H1 (cell line): Measurements from ENCODE around the gene ADARB2. TPM values are rescaled to one million over a fixed set of nuclear protein-coding genes. Genes with fewer than 3 reads are reported as not detected.

Experiments used
- CTCF ChIA-PET: fragments of 300-600 bp; sonication (Branson Sonifier 250); formaldehyde crosslinking; loops from one replicate; lab custom pipeline; 2021; ENCODE audit not compliant: partially characterized antibody; lab: Charles Lee
- POLR2A ChIA-PET: fragments of 300-600 bp; sonication (Branson Sonifier 250); formaldehyde crosslinking; loops from one replicate; lab custom pipeline; 2021; ENCODE audit warnings: inconsistent platforms; ENCODE audit not compliant: partially characterized antibody; lab: Charles Lee
- DNase-seq, 2 experiments: peaks; one replicate each; pipeline versions ENCODE4 v3.0.0 to v3.0.0-alpha.2; 2010 to 2022; ENCODE audit warnings: low spot score in 2 of 2, low read depth in 1 of 2, mixed read lengths in 1 of 2
- FAIRE-seq: peaks from 2 replicates; lab custom pipeline; 2011; peaks lifted over from hg19 to GRCh38; lab: Jason Lieb, UNC
- H2AFZ ChIP-seq: 2 replicates; pipeline ENCODE4 v1.8.1; 2012; ENCODE audit warnings: low read length, inconsistent platforms
- H2AK5ac ChIP-seq: 2 replicates; pipeline ENCODE4 v1.6.1; 2013; ENCODE audit warnings: low read depth, low read length
- H2BK120ac ChIP-seq: replicated peaks from 2 replicates; pipeline ENCODE3; 2013; ENCODE audit warnings: low read depth, low read length, inconsistent platforms
- H2BK12ac ChIP-seq: 2 replicates; pipeline ENCODE4 v1.6.1; 2013; ENCODE audit warnings: low read depth, low read length
- H2BK15ac ChIP-seq: 2 replicates; pipeline ENCODE4 v1.6.1; 2013; ENCODE audit warnings: low read length
- H2BK20ac ChIP-seq: 2 replicates; pipeline ENCODE4 v1.6.1; 2013; ENCODE audit warnings: low read length
- H2BK5ac ChIP-seq: 2 replicates; pipeline ENCODE4 v1.6.1; 2013; ENCODE audit warnings: low read depth, low read length
- H3K14ac ChIP-seq: 2 replicates; pipeline ENCODE4 v1.6.1; 2013; ENCODE audit warnings: inconsistent platforms; ENCODE audit not compliant: insufficient read length
- H3K18ac ChIP-seq: 2 replicates; pipeline ENCODE4 v1.6.1; 2013; ENCODE audit warnings: low read length; ENCODE audit errors: extremely low read depth
- H3K23ac ChIP-seq: 2 replicates; pipeline ENCODE4 v1.6.1; 2013; ENCODE audit warnings: inconsistent platforms; ENCODE audit not compliant: insufficient read length
- H3K23me2 ChIP-seq: 2 replicates; pipeline ENCODE4 v1.6.1; 2013; ENCODE audit warnings: low read depth, low read length
- H3K27ac ChIP-seq: 2 replicates; pipeline ENCODE4 v1.6.1; 2011; ENCODE audit warnings: low read depth, low read length, inconsistent platforms
- H3K27me3 ChIP-seq, 4 experiments: replicated peaks in 1 of 4; 1 replicate in 1 of 4; 2 replicates in 3 of 4; pipeline versions ENCODE4 v1.6.1 to v1.8.1; 2011 to 2013; ENCODE audit warnings: low read length in 3 of 4, mild to moderate bottlenecking in 3 of 4, inconsistent platforms in 2 of 4, mixed read lengths in 2 of 4, moderate library complexity in 1 of 4; ENCODE audit not compliant: control insufficient read depth in 3 of 4, insufficient read depth in 3 of 4; ENCODE audit errors: extremely low read depth in 1 of 4
- H3K36me3 ChIP-seq, 4 experiments: 2 replicates each; pipeline versions ENCODE4 v1.6.1 to v1.8.1; 2011 to 2013; ENCODE audit warnings: mild to moderate bottlenecking in 4 of 4, low read length in 3 of 4, moderate library complexity in 2 of 4, control low read depth in 1 of 4, inconsistent platforms in 1 of 4; ENCODE audit not compliant: insufficient read depth in 4 of 4, control insufficient read depth in 2 of 4
- H3K4ac ChIP-seq: replicated peaks from 2 replicates; pipeline ENCODE3; 2013; ENCODE audit warnings: low read length, low read depth, mixed read lengths, inconsistent platforms; ENCODE audit not compliant: insufficient read length
- H3K4me1 ChIP-seq, 4 experiments: replicated peaks in 1 of 4; 1 replicate in 1 of 4; 2 replicates in 3 of 4; pipeline versions ENCODE4 v1.6.1 to v1.8.1; 2011 to 2013; ENCODE audit warnings: low read length in 3 of 4, inconsistent platforms in 2 of 4, mixed read lengths in 1 of 4; ENCODE audit not compliant: insufficient read depth in 4 of 4, control insufficient read depth in 3 of 4
- H3K4me2 ChIP-seq, 2 experiments: 2 replicates each; pipeline versions ENCODE4 v1.6.1 to v1.8.1; 2011 to 2013; ENCODE audit warnings: low read depth in 2 of 2, low read length in 2 of 2, control low read depth in 1 of 2, inconsistent platforms in 1 of 2, mild to moderate bottlenecking in 1 of 2; ENCODE audit not compliant: insufficient read depth in 1 of 2
- H3K4me3 ChIP-seq, 4 experiments: fragments of 200-600, 300-600 bp in 1 of 4; sonication (generic), shearing (Covaris generic), sonication (Bioruptor Twin) in 1 of 4; 2 replicates each; pipeline versions ENCODE4 v1.5.1 to v1.8.1; 2011 to 2016; ENCODE audit warnings: low read length in 4 of 4, low read depth in 3 of 4, control low read depth in 2 of 4, inconsistent platforms in 2 of 4, mild to moderate bottlenecking in 2 of 4, mixed read lengths in 1 of 4, moderate library complexity in 1 of 4; ENCODE audit not compliant: insufficient read depth in 2 of 4; ENCODE audit errors: extremely low read depth in 1 of 4
- H3K56ac ChIP-seq: replicated peaks from 2 replicates; pipeline ENCODE3; 2013; ENCODE audit warnings: low read depth, mild to moderate bottlenecking, mixed read lengths, low read length, inconsistent platforms; ENCODE audit not compliant: insufficient read length
- H3K79me1 ChIP-seq: 2 replicates; pipeline ENCODE4 v1.6.1; 2013; ENCODE audit warnings: low read depth, low read length, control low read depth
- H3K79me2 ChIP-seq, 2 experiments: 2 replicates each; pipeline versions ENCODE4 v1.6.1 to v1.8.1; 2012 to 2013; ENCODE audit warnings: low read length in 2 of 2, mild to moderate bottlenecking in 2 of 2, inconsistent platforms in 1 of 2; ENCODE audit not compliant: insufficient read depth in 2 of 2, control insufficient read depth in 1 of 2
- H3K9ac ChIP-seq, 4 experiments: replicated peaks in 1 of 4; 1 replicate in 1 of 4; 2 replicates in 3 of 4; pipeline versions ENCODE4 v1.6.1 to v1.8.1; 2011 to 2013; ENCODE audit warnings: low read depth in 3 of 4, low read length in 3 of 4, control low read depth in 2 of 4, mild to moderate bottlenecking in 2 of 4, moderate library complexity in 2 of 4, inconsistent platforms in 1 of 4; ENCODE audit errors: extremely low read depth in 1 of 4
- H3K9me3 ChIP-seq, 2 experiments: 2 replicates each; pipeline versions ENCODE4 v1.6.1 to v1.8.1; 2012 to 2013; ENCODE audit warnings: mild to moderate bottlenecking in 2 of 2, moderate library complexity in 2 of 2, control low read depth in 1 of 2, inconsistent platforms in 1 of 2, low read depth in 1 of 2, low read length in 1 of 2, mixed read lengths in 1 of 2; ENCODE audit not compliant: insufficient read depth in 2 of 2
- H4K20me1 ChIP-seq, 2 experiments: replicated peaks in 1 of 2; 2 replicates each; pipeline versions ENCODE3 to v1.8.1; 2011 to 2013; ENCODE audit warnings: inconsistent platforms in 2 of 2, low read length in 2 of 2, mild to moderate bottlenecking in 1 of 2; ENCODE audit not compliant: insufficient read depth in 2 of 2, control insufficient read depth in 1 of 2
- H4K5ac ChIP-seq: 2 replicates; pipeline ENCODE4 v1.6.1; 2013; ENCODE audit warnings: low read length, low read depth, mixed read lengths, inconsistent platforms; ENCODE audit not compliant: insufficient read length
- H4K8ac ChIP-seq: 2 replicates; pipeline ENCODE4 v1.8.0; 2013; ENCODE audit warnings: mild to moderate bottlenecking, moderate library complexity, low read length, inconsistent platforms; ENCODE audit not compliant: insufficient read depth; ENCODE audit errors: extremely low read depth
- H4K91ac ChIP-seq: replicated peaks from 2 replicates; pipeline ENCODE3; 2013; ENCODE audit warnings: low read length, mixed read lengths, inconsistent platforms; ENCODE audit not compliant: insufficient read length
- CBX5 ChIP-seq: fragments of 300-800, 300-1000 bp; sonication (generic); IDR thresholded peaks from 2 replicates; pipeline ENCODE4 v1.7.1; 2016; ENCODE audit warnings: antibody characterized with exemption, low read length, low read depth
- CBX8 ChIP-seq: fragments of 300-800, 300-1000 bp; sonication (generic); IDR thresholded peaks from 2 replicates; pipeline ENCODE4 v1.7.1; 2016; ENCODE audit warnings: low read depth, low read length, borderline replicate concordance
- CTBP2 ChIP-seq: IDR thresholded peaks from 2 replicates; pipeline ENCODE4 v1.7.0; 2011; ENCODE audit warnings: borderline replicate concordance, mild to moderate bottlenecking, moderate library complexity, mixed read lengths, low read length; ENCODE audit not compliant: insufficient read depth, insufficient read length
- CTCF ChIP-seq, 3 experiments: IDR thresholded peaks; 1 replicate in 2 of 3; 2 replicates in 1 of 3; pipeline versions ENCODE4 v1.5.1 to v1.6.1; 2011; ENCODE audit warnings: low read length in 3 of 3, mild to moderate bottlenecking in 3 of 3, inconsistent platforms in 2 of 3, low read depth in 1 of 3, moderate library complexity in 1 of 3; ENCODE audit not compliant: insufficient read depth in 1 of 3; ENCODE audit errors: control extremely low read depth in 1 of 3
- RAD21 ChIP-seq, 2 experiments: IDR thresholded peaks in 1 of 2; conservative IDR thresholded peaks in 1 of 2; 2 replicates each; pipeline ENCODE4 v1.6.1; 2011; ENCODE audit warnings: low read depth in 2 of 2, low read length in 2 of 2, improper control_type of control experiment in 1 of 2, inconsistent platforms in 1 of 2, mild to moderate bottlenecking in 1 of 2, moderate library complexity in 1 of 2
- SP4 ChIP-seq: IDR thresholded peaks from 2 replicates; pipeline ENCODE4 v1.6.1; 2012; ENCODE audit warnings: low read length, inconsistent platforms
- SUZ12 ChIP-seq: fragments of 200-600 bp; sonication (generic); IDR thresholded peaks from 2 replicates; pipeline ENCODE4 v1.6.1; 2012; ENCODE audit warnings: mild to moderate bottlenecking, inconsistent platforms, low read length, moderate library complexity, mixed read lengths
- TAF1 ChIP-seq: IDR thresholded peaks from 2 replicates; pipeline ENCODE4 v1.6.1; 2011; ENCODE audit warnings: mild to moderate bottlenecking, low read depth, low read length
- WGBS, 2 experiments: shearing (Covaris generic) in 1 of 2; methylation state at CpG; one replicate each; pipeline versions ENCODE4 v1.1.6 to v1.1.7; 2013 to 2015; ENCODE audit warnings: low lambda C conversion rate in 2 of 2, mixed read lengths in 2 of 2, inconsistent platforms in 1 of 2, low coverage in 1 of 2, missing lambda C conversion rate in 1 of 2; ENCODE audit not compliant: insufficient replicate concordance in 2 of 2, insufficient coverage in 1 of 2, insufficient read length in 1 of 2; ENCODE audit errors: extremely low coverage in 1 of 2, missing lambda C conversion rate in 1 of 2; 5-methylcytosine and 5-hydroxymethylcytosine counted together
- polyA plus RNA-seq, 7 experiments: library from polyadenylated mRNA; depleted of rRNA in 3 of 7; stranded (reverse) in 5 of 7; unstranded in 2 of 7; fragments of >200 nt in 5 of 7; fragments of 200-250 nt in 2 of 7; gene quantifications; 1 replicate in 5 of 7; 2 replicates in 1 of 7; 4 replicates in 1 of 7; pipeline versions ENCODE4 v1.2.1 to v1.2.3, GENCODE V29; 2011 to 2013; ENCODE audit warnings: missing spikeins in 2 of 7, mixed read lengths in 2 of 7
- total RNA-seq: library from RNA; stranded (reverse); fragmentation: NEBNext Ultra II Directional; extraction: Animal tissue kit (Norgen Biotek cat#: 25700); gene quantifications from 2 replicates; pipeline ENCODE4 v1.2.1, GENCODE V29; 2021

Gene ADARB2
- total and polyA plus RNA-seq, 2 of the 8 experiments (the other 6 are each of a cell fraction or from before 2014, with no cell fraction given), result 2.2 to 2.8 TPM

DNA sequence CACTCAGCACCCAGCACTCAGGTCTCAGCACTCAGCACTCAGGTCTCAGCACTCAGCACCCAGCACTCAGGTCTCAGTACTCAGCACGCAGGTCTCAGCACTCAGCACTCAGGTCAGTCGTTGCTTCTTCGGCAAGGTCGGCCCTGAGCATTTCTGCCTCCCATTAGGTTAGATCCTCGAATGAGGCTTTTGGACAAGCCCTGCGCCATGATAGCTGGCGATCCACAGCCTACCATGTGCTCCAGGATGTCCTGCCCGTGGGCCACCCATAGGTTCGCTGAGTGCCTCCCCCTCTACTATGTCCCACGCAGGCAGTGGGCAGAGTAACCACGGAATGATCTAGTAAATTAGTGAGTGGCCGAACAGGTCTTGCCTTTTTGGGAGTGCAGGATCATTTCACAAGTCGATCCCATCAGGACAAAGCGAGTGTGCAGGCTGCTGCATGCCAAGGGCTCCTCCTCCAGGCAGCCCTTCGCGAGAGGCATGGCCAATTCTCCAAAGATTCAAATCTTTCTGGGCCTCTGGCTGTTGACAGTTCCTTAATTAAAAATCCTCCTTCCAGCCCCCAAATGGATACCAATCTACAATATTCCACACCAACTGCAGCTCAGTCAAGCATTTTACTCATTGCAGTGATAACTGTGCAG lies 206.3 kb downstream of the ADARB2 start:
- Histone ChIP-seq H3K23ac (no peak overlapping the region), H3K79me1 (no peaks in the 10 kb centered on the region), H3K4ac (no peak overlapping the region), H2BK12ac (0 out of 2 replicates have a peak overlapping the region, but pooled peaks have one; percentile 77), H2BK15ac (no peak overlapping the region), H4K20me1 (peaks cover 0 to 2% of the 10 kb centered on the region in 2 experiments), H3K36me3 (no peaks in the 10 kb centered on the region; a peak in 1 of 8 replicates), H2AFZ (no peak overlapping the region), H3K14ac (no peak overlapping the region), H3K4me1 (peaks cover 0 to 6% (median 3%) of the 10 kb centered on the region in 4 experiments; a peak in 2 of 7 replicates), H3K18ac (no peak overlapping the region), H2BK120ac (no peak overlapping the region), H3K27me3 (peaks cover 0 to 4% (median 0%) of the 10 kb centered on the region in 4 experiments; a peak in 1 of 7 replicates), H3K23me2 (peaks cover 2% of the 10 kb centered on the region; the same call in 1 of the 2 replicates), H3K79me2 (no peaks in the 10 kb centered on the region), H2BK20ac (no peak overlapping the region), H3K27ac (no peak overlapping the region), H2BK5ac (no peak overlapping the region), H3K9me3 (no peaks in the 10 kb centered on the region), H2AK5ac (peak overlapping the region; percentile 41; the same call in 1 of the 2 replicates), H4K8ac (no peak overlapping the region), H3K56ac (no peak overlapping the region), H3K9ac (no peak overlapping the region), H3K4me2 (no peak overlapping the region), H4K5ac (no peak overlapping the region), H3K4me3 (no peak overlapping the region), H4K91ac (no peak overlapping the region)
- DNase-seq (no peak), FAIRE-seq (no peak)
- ChIA-PET POLR2A (no interaction called here), CTCF (interaction anchor here (0.7 to 1.1 kb wide), 3 partner anchors 110 to 222 kb away, joined by 3 read pairs; no protein-coding TSS in a partner anchor)
- WGBS, 2 experiments, result 91% methylated on average over 16 of the region's 16 CpGs; no CpG with 5 or more reads in 1 of the 2 experiments
- TF ChIP-seq SP4 (no peak), CTCF (IDR thresholded peaks at IDR 0.05; ENCODE audit: control extremely low read depth in 1 of 3, insufficient read depth in 1 of 3, low read depth in 1 of 3, low read length in 3 of 3) (peak; percentile 7 to 21 (median 18); a peak in 3 of 4 replicates), CBX8 (no peak), SUZ12 (no peak), CTBP2 (no peak), RAD21 (IDR thresholded peaks at IDR 0.05 in 1 of 2, conservative IDR thresholded peaks at IDR 0.05 in 1 of 2; ENCODE audit: low read depth in 2 of 2, low read length in 2 of 2) (peak; percentile 40 to 55), CBX5 (no peak), TAF1 (no peak)
